GM23338 (cell line): ENCODE results near the gene TNFSF12. TPM values are rescaled to one million over a fixed set of nuclear protein-coding genes. Genes with fewer than 3 reads are reported as not detected.

Experiments
- ATAC-seq: fragments of 200-7000 bp; cut with Tn5 transposase; 3 replicates; pipeline ENCODE4 v1.9.1; 2020
- DNase-seq: peaks from one replicate; pipeline ENCODE4 v3.0.0-alpha.2; 2015; ENCODE audit warnings: low spot score
- H2AFZ ChIP-seq: fragments of 200-600 bp; sonication (generic); 2 replicates; pipeline ENCODE4 v1.8.0; 2016; ENCODE audit warnings: antibody characterized with exemption, mild to moderate bottlenecking, moderate library complexity
- H3F3A ChIP-seq: fragments of 200-600 bp; sonication (generic); replicated peaks from 2 replicates; pipeline ENCODE4 v1.8.0; 2017; ENCODE audit warnings: antibody characterized with exemption, mixed run types, low read depth
- H3K27ac ChIP-seq: fragments of 200-600 bp; sonication (generic); 2 replicates; pipeline ENCODE4 v1.6.1; 2016; ENCODE audit warnings: low read depth
- H3K27me3 ChIP-seq: fragments of 200-600 bp; sonication (generic); 2 replicates; pipeline ENCODE4 v1.8.0; 2016; ENCODE audit warnings: mild to moderate bottlenecking, mixed run types, moderate library complexity; ENCODE audit not compliant: insufficient read depth
- H3K36me3 ChIP-seq: fragments of 200-600 bp; sonication (generic); 2 replicates; pipeline ENCODE4 v1.8.0; 2016; ENCODE audit warnings: mild to moderate bottlenecking; ENCODE audit not compliant: insufficient read depth
- H3K4me1 ChIP-seq: fragments of 200-600 bp; sonication (generic); 2 replicates; pipeline ENCODE4 v1.8.0; 2016; ENCODE audit warnings: mild to moderate bottlenecking, moderate library complexity; ENCODE audit not compliant: insufficient read depth
- H3K4me2 ChIP-seq: fragments of 200-600 bp; sonication (generic); 2 replicates; pipeline ENCODE4 v1.7.1; 2017; ENCODE audit warnings: mixed run types
- H3K4me3 ChIP-seq: fragments of 200-600 bp; sonication (generic); 2 replicates; pipeline ENCODE4 v1.6.1; 2016; ENCODE audit warnings: mixed run types
- H3K79me2 ChIP-seq: fragments of 200-600 bp; sonication (generic); replicated peaks from 2 replicates; pipeline ENCODE4 v1.8.0; 2017; ENCODE audit warnings: mild to moderate bottlenecking; ENCODE audit not compliant: insufficient read depth
- H3K9me2 ChIP-seq: fragments of 200-600 bp; sonication (generic); 2 replicates; pipeline ENCODE4 v1.8.0; 2017; ENCODE audit not compliant: insufficient read depth
- H4K20me1 ChIP-seq: fragments of 200-600 bp; sonication (generic); replicated peaks from 2 replicates; pipeline ENCODE4 v1.8.0; 2017; ENCODE audit warnings: mild to moderate bottlenecking; ENCODE audit not compliant: insufficient read depth
- H3K27ac Mint-ChIP-seq: 2 replicates; pipeline ENCODE4 v1.8.0; 2020; ENCODE audit warnings: inconsistent platforms, mild to moderate bottlenecking, moderate library complexity, mixed read lengths
- H3K27me3 Mint-ChIP-seq: 3 replicates; pipeline ENCODE4 v1.8.0; 2022; ENCODE audit warnings: low read depth, mild to moderate bottlenecking, moderate library complexity, mixed read lengths, inconsistent platforms; ENCODE audit not compliant: insufficient read depth, poor library complexity
- H3K36me3 Mint-ChIP-seq: 3 replicates; pipeline ENCODE4 v1.8.0; 2021; ENCODE audit warnings: low read depth, mild to moderate bottlenecking, inconsistent platforms, moderate library complexity, mixed read lengths
- H3K4me1 Mint-ChIP-seq: 3 replicates; pipeline ENCODE4 v1.8.0; 2020; ENCODE audit warnings: mild to moderate bottlenecking, inconsistent platforms, mixed read lengths
- H3K4me3 Mint-ChIP-seq: 3 replicates; pipeline ENCODE4 v1.8.0; 2021; ENCODE audit warnings: moderate library complexity, mild to moderate bottlenecking, inconsistent platforms, mixed read lengths
- H3K9me3 Mint-ChIP-seq: 3 replicates; pipeline ENCODE4 v1.8.0; 2020; ENCODE audit warnings: moderate library complexity, mild to moderate bottlenecking, inconsistent platforms, mixed read lengths
- CREB1 ChIP-seq: fragments of 250-450 bp; sonication (Bioruptor Pico); IDR thresholded peaks from 2 replicates; pipeline ENCODE4 v1.5.0; 2020; ENCODE audit warnings: low read depth, mild to moderate bottlenecking, moderate library complexity
- EZH2 ChIP-seq: fragments of 200-600 bp; sonication (generic); IDR thresholded peaks from one replicate; pipeline ENCODE4 v1.8.0; 2017; ENCODE audit warnings: antibody characterized with exemption, mild to moderate bottlenecking, low read depth; ENCODE audit not compliant: unreplicated experiment
- EZH2phosphoT487 ChIP-seq: fragments of 200-600 bp; sonication (generic); IDR thresholded peaks from one replicate; pipeline ENCODE4 v1.8.1; 2018; ENCODE audit warnings: antibody characterized with exemption; ENCODE audit not compliant: unreplicated experiment
- JUNB ChIP-seq: IDR thresholded peaks from one replicate; pipeline ENCODE4 v1.6.1; 2016; ENCODE audit warnings: antibody characterized with exemption; ENCODE audit not compliant: unreplicated experiment
- NANOG ChIP-seq: IDR thresholded peaks from 2 replicates; pipeline ENCODE4 v1.6.1; 2016; ENCODE audit warnings: antibody characterized with exemption, borderline replicate concordance
- POLR2AphosphoS5 ChIP-seq: IDR thresholded peaks from 2 replicates; pipeline ENCODE4 v1.6.1; 2016; ENCODE audit warnings: antibody characterized with exemption, low read depth
- STAT1 ChIP-seq: IDR thresholded peaks from one replicate; pipeline ENCODE4 v1.6.1; 2016; ENCODE audit warnings: antibody characterized with exemption; ENCODE audit not compliant: unreplicated experiment
- ZNF114 ChIP-seq: fragments of 250-450 bp; sonication (Bioruptor Pico); IDR thresholded peaks from 2 replicates; pipeline ENCODE4 v1.5.0; 2020; ENCODE audit warnings: mild to moderate bottlenecking, moderate library complexity
- ZNF331 ChIP-seq: fragments of 250-450 bp; sonication (Bioruptor Pico); IDR thresholded peaks from 2 replicates; pipeline ENCODE4 v1.5.0; 2020; ENCODE audit warnings: low read depth, mild to moderate bottlenecking, moderate library complexity
- polyA plus RNA-seq: library from polyadenylated mRNA; unstranded; fragments of >200 nt; fragmentation: Nextera tagmentation; extraction: Ambion mirVana; gene quantifications from 2 replicates; pipeline ENCODE4 v1.2.1, GENCODE V29; 2016
- total RNA-seq: library from RNA; depleted of rRNA; stranded (reverse); fragments of >200 nt; shearing (Covaris generic); gene quantifications from 2 replicates; pipeline ENCODE4 v1.2.3, GENCODE V29; 2014
- TF ChIP-seq, protein P1 (sequence below), 2 experiments: fragments of 200-600 bp in 1 of 2; sonication (generic) in 1 of 2; conservative IDR thresholded peaks; 2 replicates each; pipeline versions ENCODE4 v1.5.1 to v1.6.1; 2016 to 2017; ENCODE audit warnings: antibody characterized with exemption in 2 of 2, low read depth in 2 of 2, mild to moderate bottlenecking in 2 of 2, moderate library complexity in 1 of 2
- TF ChIP-seq, protein P2 (sequence below): fragments of 250-450 bp; sonication (Bioruptor Pico); IDR thresholded peaks from 2 replicates; pipeline ENCODE4 v1.5.0; 2020; ENCODE audit warnings: mild to moderate bottlenecking, moderate library complexity
- TF ChIP-seq, protein P3 (sequence below): IDR thresholded peaks from 2 replicates; pipeline ENCODE4 v1.6.1; 2016; ENCODE audit warnings: antibody characterized with exemption
- TF ChIP-seq, protein P4 (sequence below): IDR thresholded peaks from one replicate; pipeline ENCODE4 v1.6.1; 2018; ENCODE audit warnings: antibody characterized with exemption; ENCODE audit not compliant: unreplicated experiment

TNFSF12 gene
- total and polyA plus RNA-seq, 2 experiments from 2014 or later: 3.5 to 6.0 TPM

DNA sequence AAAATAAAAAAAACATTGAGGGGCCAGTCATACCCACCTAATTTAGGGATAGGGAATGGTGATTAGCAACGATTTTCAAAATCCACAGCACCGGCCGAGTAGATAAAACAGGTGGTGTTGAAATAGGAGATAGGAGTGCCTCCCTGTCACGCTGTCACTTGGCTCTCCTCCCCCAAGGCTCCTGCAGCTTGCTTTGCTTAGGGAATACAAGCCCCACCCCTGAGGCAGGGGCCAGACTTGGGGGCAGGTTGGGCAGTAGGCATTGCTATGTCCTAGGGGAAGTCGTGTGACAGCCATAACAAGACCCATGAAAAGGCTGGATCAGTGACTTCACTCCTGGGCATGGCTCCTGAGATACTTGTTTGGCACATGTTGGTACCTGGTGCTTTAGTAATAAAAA lies 38.9 kb upstream of the TNFSF12 start:
- Mint-ChIP-seq H3K27ac (no peak overlapping the region), H3K4me3 (no peak overlapping the region), H3K4me1 (0 out of 3 replicates have a peak, but pooled peaks cover 2% of the 10 kb centered on the region), H3K27me3 (peaks cover 13% of the 10 kb centered on the region), H3K36me3 (peaks cover 89% of the 10 kb centered on the region), H3K9me3 (no peaks in the 10 kb centered on the region; the same call in 2 of the 3 replicates)
- TF ChIP-seq CREB1 (no peak), EZH2 (no peak), EZH2phosphoT487 (no peak), ZNF331 (no peak), ZNF114 (CRISPR knock-in tag) (no peak), JUNB (no peak), NANOG (no peak), STAT1 (no peak), POLR2AphosphoS5 (no peak)
- TF ChIP-seq, protein P1, sequence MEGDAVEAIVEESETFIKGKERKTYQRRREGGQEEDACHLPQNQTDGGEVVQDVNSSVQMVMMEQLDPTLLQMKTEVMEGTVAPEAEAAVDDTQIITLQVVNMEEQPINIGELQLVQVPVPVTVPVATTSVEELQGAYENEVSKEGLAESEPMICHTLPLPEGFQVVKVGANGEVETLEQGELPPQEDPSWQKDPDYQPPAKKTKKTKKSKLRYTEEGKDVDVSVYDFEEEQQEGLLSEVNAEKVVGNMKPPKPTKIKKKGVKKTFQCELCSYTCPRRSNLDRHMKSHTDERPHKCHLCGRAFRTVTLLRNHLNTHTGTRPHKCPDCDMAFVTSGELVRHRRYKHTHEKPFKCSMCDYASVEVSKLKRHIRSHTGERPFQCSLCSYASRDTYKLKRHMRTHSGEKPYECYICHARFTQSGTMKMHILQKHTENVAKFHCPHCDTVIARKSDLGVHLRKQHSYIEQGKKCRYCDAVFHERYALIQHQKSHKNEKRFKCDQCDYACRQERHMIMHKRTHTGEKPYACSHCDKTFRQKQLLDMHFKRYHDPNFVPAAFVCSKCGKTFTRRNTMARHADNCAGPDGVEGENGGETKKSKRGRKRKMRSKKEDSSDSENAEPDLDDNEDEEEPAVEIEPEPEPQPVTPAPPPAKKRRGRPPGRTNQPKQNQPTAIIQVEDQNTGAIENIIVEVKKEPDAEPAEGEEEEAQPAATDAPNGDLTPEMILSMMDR (conservative IDR thresholded peaks at IDR 0.05; ENCODE audit: low read depth in 2 of 2): no peak
- TF ChIP-seq, protein P2, sequence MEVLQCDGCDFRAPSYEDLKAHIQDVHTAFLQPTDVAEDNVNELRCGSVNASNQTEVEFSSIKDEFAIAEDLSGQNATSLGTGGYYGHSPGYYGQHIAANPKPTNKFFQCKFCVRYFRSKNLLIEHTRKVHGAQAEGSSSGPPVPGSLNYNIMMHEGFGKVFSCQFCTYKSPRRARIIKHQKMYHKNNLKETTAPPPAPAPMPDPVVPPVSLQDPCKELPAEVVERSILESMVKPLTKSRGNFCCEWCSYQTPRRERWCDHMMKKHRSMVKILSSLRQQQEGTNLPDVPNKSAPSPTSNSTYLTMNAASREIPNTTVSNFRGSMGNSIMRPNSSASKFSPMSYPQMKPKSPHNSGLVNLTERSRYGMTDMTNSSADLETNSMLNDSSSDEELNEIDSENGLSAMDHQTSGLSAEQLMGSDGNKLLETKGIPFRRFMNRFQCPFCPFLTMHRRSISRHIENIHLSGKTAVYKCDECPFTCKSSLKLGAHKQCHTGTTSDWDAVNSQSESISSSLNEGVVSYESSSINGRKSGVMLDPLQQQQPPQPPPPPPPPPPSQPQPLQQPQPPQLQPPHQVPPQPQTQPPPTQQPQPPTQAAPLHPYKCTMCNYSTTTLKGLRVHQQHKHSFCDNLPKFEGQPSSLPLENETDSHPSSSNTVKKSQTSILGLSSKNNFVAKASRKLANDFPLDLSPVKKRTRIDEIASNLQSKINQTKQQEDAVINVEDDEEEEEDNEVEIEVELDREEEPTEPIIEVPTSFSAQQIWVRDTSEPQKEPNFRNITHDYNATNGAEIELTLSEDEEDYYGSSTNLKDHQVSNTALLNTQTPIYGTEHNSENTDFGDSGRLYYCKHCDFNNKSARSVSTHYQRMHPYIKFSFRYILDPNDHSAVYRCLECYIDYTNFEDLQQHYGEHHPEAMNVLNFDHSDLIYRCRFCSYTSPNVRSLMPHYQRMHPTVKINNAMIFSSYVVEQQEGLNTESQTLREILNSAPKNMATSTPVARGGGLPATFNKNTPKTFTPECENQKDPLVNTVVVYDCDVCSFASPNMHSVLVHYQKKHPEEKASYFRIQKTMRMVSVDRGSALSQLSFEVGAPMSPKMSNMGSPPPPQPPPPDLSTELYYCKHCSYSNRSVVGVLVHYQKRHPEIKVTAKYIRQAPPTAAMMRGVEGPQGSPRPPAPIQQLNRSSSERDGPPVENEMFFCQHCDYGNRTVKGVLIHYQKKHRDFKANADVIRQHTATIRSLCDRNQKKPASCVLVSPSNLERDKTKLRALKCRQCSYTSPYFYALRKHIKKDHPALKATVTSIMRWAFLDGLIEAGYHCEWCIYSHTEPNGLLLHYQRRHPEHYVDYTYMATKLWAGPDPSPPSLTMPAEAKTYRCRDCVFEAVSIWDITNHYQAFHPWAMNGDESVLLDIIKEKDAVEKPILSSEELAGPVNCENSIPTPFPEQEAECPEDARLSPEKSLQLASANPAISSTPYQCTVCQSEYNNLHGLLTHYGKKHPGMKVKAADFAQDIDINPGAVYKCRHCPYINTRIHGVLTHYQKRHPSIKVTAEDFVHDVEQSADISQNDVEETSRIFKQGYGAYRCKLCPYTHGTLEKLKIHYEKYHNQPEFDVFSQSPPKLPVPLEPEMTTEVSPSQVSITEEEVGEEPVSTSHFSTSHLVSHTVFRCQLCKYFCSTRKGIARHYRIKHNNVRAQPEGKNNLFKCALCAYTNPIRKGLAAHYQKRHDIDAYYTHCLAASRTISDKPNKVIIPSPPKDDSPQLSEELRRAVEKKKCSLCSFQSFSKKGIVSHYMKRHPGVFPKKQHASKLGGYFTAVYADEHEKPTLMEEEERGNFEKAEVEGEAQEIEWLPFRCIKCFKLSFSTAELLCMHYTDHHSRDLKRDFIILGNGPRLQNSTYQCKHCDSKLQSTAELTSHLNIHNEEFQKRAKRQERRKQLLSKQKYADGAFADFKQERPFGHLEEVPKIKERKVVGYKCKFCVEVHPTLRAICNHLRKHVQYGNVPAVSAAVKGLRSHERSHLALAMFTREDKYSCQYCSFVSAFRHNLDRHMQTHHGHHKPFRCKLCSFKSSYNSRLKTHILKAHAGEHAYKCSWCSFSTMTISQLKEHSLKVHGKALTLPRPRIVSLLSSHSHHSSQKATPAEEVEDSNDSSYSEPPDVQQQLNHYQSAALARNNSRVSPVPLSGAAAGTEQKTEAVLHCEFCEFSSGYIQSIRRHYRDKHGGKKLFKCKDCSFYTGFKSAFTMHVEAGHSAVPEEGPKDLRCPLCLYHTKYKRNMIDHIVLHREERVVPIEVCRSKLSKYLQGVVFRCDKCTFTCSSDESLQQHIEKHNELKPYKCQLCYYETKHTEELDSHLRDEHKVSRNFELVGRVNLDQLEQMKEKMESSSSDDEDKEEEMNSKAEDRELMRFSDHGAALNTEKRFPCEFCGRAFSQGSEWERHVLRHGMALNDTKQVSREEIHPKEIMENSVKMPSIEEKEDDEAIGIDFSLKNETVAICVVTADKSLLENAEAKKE: no peak
- TF ChIP-seq, protein P3, sequence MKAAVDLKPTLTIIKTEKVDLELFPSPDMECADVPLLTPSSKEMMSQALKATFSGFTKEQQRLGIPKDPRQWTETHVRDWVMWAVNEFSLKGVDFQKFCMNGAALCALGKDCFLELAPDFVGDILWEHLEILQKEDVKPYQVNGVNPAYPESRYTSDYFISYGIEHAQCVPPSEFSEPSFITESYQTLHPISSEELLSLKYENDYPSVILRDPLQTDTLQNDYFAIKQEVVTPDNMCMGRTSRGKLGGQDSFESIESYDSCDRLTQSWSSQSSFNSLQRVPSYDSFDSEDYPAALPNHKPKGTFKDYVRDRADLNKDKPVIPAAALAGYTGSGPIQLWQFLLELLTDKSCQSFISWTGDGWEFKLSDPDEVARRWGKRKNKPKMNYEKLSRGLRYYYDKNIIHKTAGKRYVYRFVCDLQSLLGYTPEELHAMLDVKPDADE: no peak
- TF ChIP-seq, protein P4, sequence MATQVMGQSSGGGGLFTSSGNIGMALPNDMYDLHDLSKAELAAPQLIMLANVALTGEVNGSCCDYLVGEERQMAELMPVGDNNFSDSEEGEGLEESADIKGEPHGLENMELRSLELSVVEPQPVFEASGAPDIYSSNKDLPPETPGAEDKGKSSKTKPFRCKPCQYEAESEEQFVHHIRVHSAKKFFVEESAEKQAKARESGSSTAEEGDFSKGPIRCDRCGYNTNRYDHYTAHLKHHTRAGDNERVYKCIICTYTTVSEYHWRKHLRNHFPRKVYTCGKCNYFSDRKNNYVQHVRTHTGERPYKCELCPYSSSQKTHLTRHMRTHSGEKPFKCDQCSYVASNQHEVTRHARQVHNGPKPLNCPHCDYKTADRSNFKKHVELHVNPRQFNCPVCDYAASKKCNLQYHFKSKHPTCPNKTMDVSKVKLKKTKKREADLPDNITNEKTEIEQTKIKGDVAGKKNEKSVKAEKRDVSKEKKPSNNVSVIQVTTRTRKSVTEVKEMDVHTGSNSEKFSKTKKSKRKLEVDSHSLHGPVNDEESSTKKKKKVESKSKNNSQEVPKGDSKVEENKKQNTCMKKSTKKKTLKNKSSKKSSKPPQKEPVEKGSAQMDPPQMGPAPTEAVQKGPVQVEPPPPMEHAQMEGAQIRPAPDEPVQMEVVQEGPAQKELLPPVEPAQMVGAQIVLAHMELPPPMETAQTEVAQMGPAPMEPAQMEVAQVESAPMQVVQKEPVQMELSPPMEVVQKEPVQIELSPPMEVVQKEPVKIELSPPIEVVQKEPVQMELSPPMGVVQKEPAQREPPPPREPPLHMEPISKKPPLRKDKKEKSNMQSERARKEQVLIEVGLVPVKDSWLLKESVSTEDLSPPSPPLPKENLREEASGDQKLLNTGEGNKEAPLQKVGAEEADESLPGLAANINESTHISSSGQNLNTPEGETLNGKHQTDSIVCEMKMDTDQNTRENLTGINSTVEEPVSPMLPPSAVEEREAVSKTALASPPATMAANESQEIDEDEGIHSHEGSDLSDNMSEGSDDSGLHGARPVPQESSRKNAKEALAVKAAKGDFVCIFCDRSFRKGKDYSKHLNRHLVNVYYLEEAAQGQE: no peak
- Histone ChIP-seq H3K4me2 (no peak overlapping the region), H4K20me1 (0 out of 2 replicates have a peak, but pooled peaks cover 2% of the 10 kb centered on the region), H3K27ac (no peak overlapping the region), H3K79me2 (no peaks in the 10 kb centered on the region; the same call in 1 of the 2 replicates), H3K9me2 (no peaks in the 10 kb centered on the region), H3K4me3 (no peak overlapping the region), H3F3A (0 out of 2 replicates have a peak, but pooled peaks cover 2% of the 10 kb centered on the region), H3K4me1 (no peaks in the 10 kb centered on the region), H3K27me3 (no peaks in the 10 kb centered on the region), H3K36me3 (peaks cover 28% of the 10 kb centered on the region), H2AFZ (no peak overlapping the region)
- no peak for ATAC-seq
- no peak for DNase-seq
